Duodenal mucosa (tissue), 2 donors: ENCODE results near the gene MAP3K14.
"Not testable (repeated sequence)": the region's sequence is repeated elsewhere in the genome, so short reads cannot be mapped to it uniquely, and the experiment has no call there.

Experiments used
- H3K27ac ChIP-seq: one replicate; pipeline ENCODE4 v1.7.0; 2013; ENCODE audit warnings: low read depth, low read length
- H3K27me3 ChIP-seq, 2 donors: one replicate each; pipeline ENCODE4 v1.7.0; 2013; ENCODE audit warnings: low read length in 2 of 2, control low read depth in 1 of 2; ENCODE audit not compliant: insufficient read depth in 2 of 2, control insufficient read depth in 1 of 2
- H3K36me3 ChIP-seq, 2 donors: one replicate each; pipeline ENCODE4 v1.7.0; 2013; ENCODE audit warnings: low read length in 2 of 2, control low read depth in 1 of 2; ENCODE audit not compliant: insufficient read depth in 2 of 2, control insufficient read depth in 1 of 2
- H3K4me1 ChIP-seq, 2 donors: one replicate each; pipeline ENCODE4 v1.7.0; 2013; ENCODE audit warnings: low read length in 2 of 2, control low read depth in 1 of 2; ENCODE audit not compliant: insufficient read depth in 2 of 2, control insufficient read depth in 1 of 2
- H3K4me3 ChIP-seq, 2 donors: one replicate each; pipeline ENCODE4 v1.7.0; 2013; ENCODE audit warnings: low read length in 2 of 2, low read depth in 1 of 2
- H3K9ac ChIP-seq, 2 donors: one replicate each; pipeline ENCODE4 v1.7.0; 2013; ENCODE audit warnings: low read length in 2 of 2, low read depth in 1 of 2
- H3K9me3 ChIP-seq, 2 donors: one replicate each; pipeline ENCODE4 v1.7.0; 2013; ENCODE audit warnings: low read length in 2 of 2, control low read depth in 1 of 2; ENCODE audit not compliant: control insufficient read depth in 1 of 2

The MAP3K14 gene

DNA sequence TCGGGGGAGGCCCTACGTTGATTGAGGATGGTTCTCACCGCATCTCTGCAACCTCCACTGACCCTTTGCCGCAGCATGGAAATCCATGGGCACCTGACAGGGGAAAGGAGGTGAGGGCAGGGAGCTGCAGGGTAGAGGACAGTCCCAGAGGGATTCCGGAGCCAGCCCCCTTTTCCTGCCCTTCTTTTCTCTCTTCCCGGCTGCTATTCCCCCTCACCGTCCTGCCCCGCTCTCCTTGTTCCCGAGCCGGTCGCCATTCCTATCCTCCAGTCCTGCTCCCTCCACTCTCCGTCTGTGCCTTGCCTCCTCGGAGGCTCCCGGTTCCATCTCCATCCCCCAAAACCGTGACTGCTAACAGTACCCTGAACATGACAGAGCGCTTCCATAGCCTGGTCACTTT is 59.7 kb downstream of the MAP3K14 start:
- no peak overlapping the region for H3K4me3 ChIP-seq
- H3K4me1 ChIP-seq, result peaks cover 12 to 15% of the 10 kb centered on the region in 2 donors
- no peaks in the 10 kb centered on the region for H3K27me3 ChIP-seq
- H3K9ac ChIP-seq, result no peak overlapping the region
- no peaks in the 10 kb centered on the region for H3K9me3 ChIP-seq
- no peaks in the 10 kb centered on the region for H3K36me3 ChIP-seq
- no peak overlapping the region for H3K27ac ChIP-seq

DNA sequence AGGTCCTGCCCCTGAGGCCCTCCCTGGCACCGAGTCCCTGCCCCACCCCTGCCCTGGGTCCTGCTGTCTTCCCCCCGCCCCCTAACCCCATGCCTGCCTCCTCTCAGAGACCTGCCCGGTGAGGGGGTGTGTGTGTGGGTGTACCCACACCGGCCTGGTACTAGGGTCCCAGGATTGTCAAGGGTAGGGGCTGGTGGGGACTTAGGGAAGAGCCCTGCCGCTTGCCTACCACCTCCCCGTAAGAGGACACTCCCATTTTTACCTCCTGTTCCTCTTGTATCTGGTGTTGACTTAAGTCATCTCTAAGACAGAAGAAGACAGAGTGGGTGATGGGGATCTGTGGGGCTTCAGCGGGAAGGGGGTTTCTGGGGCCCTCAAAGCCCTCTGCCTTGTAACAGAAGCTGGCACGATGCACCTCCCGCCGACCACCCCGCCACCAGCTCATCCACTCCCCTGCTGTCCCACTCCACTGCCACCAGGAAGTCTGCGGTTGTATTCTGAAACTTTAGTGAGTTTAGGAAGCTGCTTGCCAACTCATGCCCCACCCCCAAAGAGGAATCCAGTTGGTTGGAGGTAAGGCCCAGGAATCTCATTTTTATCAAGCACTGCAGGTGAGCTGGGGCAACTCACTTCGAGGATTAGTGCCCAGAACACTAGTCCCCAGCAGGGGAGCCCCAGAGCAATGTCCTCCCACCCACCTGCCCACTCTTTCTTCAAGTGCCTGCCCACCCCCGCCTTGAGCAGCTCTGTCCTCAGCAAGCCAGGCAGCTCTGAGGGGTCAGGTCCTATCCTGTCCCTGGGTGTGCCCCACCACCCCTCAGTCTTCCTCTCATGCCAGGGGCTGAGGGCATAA is 60.5 kb downstream of the MAP3K14 start:
- Histone ChIP-seq H3K4me3 (no peak overlapping the region), H3K9ac (no peak overlapping the region)

DNA sequence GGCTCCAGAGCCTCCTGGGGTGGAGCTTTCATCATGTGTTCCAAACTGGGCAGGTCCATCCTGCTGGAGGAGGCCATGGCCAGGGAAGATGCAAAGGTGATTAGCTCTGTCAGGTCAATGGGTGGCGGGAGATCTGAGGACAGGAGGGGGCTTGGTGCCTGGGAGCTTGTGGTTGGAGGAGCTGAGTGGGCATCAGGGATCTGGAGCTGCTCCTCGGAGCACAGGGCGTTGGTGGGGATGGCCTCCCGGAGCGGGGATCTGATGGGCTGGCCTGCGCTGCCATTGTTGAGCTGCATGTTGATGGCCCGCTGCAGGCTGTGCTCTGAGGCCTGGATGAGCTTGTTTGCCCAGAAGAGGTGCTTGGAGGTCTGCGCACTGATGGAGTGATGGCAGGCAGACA is 61.5 kb downstream of the MAP3K14 start:
- H3K9ac ChIP-seq, result no peak overlapping the region
- H3K27ac ChIP-seq, result no peak overlapping the region
- H3K4me3 ChIP-seq, result no peak overlapping the region
- no peaks in the 10 kb centered on the region for H3K27me3 ChIP-seq
- H3K36me3 ChIP-seq, result no peaks in the 10 kb centered on the region
- no peaks in the 10 kb centered on the region for H3K9me3 ChIP-seq
- H3K4me1 ChIP-seq, result peaks cover 5 to 9% of the 10 kb centered on the region in 2 donors

More for the DNA sequence above, 60.5 kb downstream of the MAP3K14 start:
- Histone ChIP-seq H3K36me3 (no peaks in the 10 kb centered on the region), H3K4me1 (peaks cover 9 to 12% of the 10 kb centered on the region in 2 donors), H3K27ac (no peak overlapping the region), H3K9me3 (no peaks in the 10 kb centered on the region), H3K27me3 (no peaks in the 10 kb centered on the region)

GRCh38 chr17:45253879-45254278 is 62.9 kb downstream of the MAP3K14 start:
- H3K9ac ChIP-seq, result no peak overlapping the region
- H3K4me3 ChIP-seq, result no peak overlapping the region
- H3K27me3 ChIP-seq, result no peaks in the 10 kb centered on the region
- H3K9me3 ChIP-seq, result no peaks in the 10 kb centered on the region
- peaks cover 11 to 12% of the 10 kb centered on the region in 2 donors for H3K4me1 ChIP-seq
- no peak overlapping the region for H3K27ac ChIP-seq
- peaks cover 0 to 3% of the 10 kb centered on the region in 2 donors for H3K36me3 ChIP-seq

DNA sequence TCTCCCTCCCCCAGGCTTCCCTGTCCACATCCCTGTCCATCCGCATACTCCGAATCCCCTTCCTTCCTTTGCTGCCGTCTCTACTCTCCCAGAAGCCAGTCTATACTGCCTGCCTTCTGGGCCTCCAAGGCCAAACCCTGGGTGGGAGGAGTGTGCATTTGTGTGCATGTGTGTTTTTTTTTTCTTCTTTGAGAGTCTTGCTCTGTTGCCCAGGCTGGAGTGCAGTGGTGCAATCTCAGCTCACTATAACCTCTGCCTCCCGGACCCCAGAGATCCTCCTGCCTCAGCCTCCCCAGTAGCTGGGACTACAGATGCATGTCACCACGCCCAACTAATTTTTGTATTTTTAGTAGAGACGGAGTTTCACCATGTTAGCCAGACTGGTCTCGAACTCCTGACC is 63.6 kb downstream of the MAP3K14 start:
- not testable (repeated sequence) for H3K9me3 ChIP-seq, H3K27me3 ChIP-seq, H3K27ac ChIP-seq, H3K4me3 ChIP-seq, H3K9ac ChIP-seq, H3K36me3 ChIP-seq
- H3K4me1 ChIP-seq, result peaks cover 15 to 17% of the 10 kb centered on the region in 2 donors

GRCh38 chr17:45251931-45252330 is 64.9 kb downstream of the MAP3K14 start:
- H3K36me3 ChIP-seq, result peaks cover 0 to 3% of the 10 kb centered on the region in 2 donors
- H3K9ac ChIP-seq, result no peak overlapping the region
- no peaks in the 10 kb centered on the region for H3K9me3 ChIP-seq
- H3K27me3 ChIP-seq, result no peaks in the 10 kb centered on the region
- no peak overlapping the region for H3K27ac ChIP-seq
- H3K4me1 ChIP-seq, result peaks cover 16 to 20% of the 10 kb centered on the region in 2 donors
- no peak overlapping the region for H3K4me3 ChIP-seq

DNA sequence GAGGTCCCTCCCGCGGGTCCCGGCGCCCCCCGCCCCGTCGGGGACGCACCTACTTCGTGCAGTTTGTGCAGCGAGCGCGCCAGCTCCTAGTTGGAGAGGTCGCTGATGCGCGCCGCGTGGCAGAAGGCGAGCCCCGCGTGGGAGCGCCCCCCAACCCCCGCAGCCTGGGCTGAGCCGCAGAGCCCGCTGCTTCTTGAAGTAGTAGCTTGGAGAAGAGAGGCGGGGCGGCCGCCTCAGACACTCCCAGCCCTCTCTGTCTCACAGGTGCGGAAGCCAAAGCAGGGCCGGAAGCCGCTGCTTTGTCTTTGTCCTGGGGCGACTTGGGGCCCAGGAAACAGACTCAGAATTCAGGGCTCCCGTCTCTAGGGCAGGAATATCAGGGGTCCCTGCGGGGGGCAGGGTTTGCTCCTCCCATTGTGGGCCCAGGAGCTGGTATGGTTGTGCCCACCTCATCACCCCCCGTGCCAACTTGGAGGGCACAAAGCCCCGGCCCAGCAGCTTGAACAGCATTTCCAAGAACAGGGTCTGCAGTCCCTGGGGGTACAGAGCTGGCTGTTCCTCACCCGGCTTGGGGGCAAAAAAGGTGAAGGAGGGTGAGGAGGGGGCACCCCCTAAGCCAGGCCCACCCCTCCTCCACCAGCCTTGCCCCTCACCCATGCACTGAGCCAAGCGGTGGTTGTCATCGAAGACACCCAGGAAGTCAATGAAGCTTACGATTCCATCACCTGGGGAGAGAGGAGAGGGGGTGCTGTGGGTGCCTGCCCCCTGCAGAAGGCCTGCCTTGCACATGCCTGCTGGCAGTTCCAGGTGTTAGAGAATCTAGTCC is 68.5 kb downstream of the MAP3K14 start:
- peaks cover 0 to 24% of the 10 kb centered on the region in 2 donors for H3K36me3 ChIP-seq
- no peaks in the 10 kb centered on the region for H3K9me3 ChIP-seq
- H3K9ac ChIP-seq, result peak overlapping the region; percentile 80 to 93
- H3K4me3 ChIP-seq, result peak overlapping the region; percentile 76 to 80
- no peaks in the 10 kb centered on the region for H3K27me3 ChIP-seq
- peak overlapping the region; percentile 88 for H3K27ac ChIP-seq
- H3K4me1 ChIP-seq, result peaks cover 22 to 23% of the 10 kb centered on the region in 2 donors

DNA sequence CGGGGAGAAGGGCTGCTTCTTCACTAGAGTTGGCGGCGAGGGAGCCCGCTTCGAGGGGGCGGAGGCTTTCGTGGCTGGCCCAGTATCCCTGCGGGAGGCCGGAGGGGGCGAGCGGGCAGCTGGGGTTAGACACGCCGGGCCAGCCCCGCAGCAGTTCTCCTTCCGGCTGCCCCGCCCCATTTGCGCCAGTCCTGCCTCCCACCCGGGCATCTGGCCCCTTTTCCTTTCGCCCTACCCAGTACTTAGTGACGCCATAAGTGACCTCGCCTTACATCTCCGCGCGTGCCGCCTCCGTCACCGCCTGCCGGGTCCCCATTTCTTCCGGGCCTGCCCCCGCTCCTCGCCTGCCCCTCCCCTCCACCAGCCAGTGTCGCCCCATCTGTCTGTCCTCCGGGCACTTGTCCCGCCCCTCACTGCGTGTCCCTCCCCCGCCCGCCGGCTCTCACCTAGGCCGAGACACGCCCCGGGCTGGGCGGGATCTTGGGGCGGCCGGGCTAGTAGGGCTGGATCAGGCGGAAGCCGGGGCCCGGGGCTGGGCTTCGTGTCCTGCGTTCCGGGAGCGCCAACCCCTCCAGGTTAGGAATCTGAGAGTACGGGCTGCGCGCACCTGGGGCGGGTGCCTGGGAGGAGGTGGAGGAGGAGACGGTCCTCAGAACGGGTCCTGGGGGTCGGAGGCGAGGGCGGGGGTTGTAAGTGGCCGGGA is 69.2 kb downstream of the MAP3K14 start:
- Histone ChIP-seq H3K4me1 (peaks cover 22 to 23% of the 10 kb centered on the region in 2 donors), H3K4me3 (peak overlapping the region; percentile 76 to 80), H3K9ac (peak overlapping the region; percentile 80 to 93), H3K36me3 (peaks cover 0 to 24% of the 10 kb centered on the region in 2 donors), H3K27ac (peak overlapping the region; percentile 88), H3K9me3 (no peaks in the 10 kb centered on the region), H3K27me3 (no peaks in the 10 kb centered on the region)

- no peaks in the 10 kb centered on the region for H3K9me3 ChIP-seq
- H3K4me1 ChIP-seq, result peaks cover 22 to 23% of the 10 kb centered on the region in 2 donors
- H3K27ac ChIP-seq, result peak overlapping the region; percentile 88
- peaks cover 0 to 24% of the 10 kb centered on the region in 2 donors for H3K36me3 ChIP-seq
- H3K9ac ChIP-seq, result peak overlapping the region; percentile 72 to 93
- peak overlapping the region; percentile 76 to 80 for H3K4me3 ChIP-seq
- H3K27me3 ChIP-seq, result no peaks in the 10 kb centered on the region
Observed at GRCh38 chr17:45246861-45247428, 69.9 kb downstream of the MAP3K14 start.
